DMS 273 (cell line): Measurements from ENCODE around the gene PHKA1.
A peak's percentile ranks its signal among the peaks of the same experiment; 100 is the strongest.
"Not testable (repeated sequence)": the region's sequence is repeated elsewhere in the genome, so short reads cannot be mapped to it uniquely, and the experiment has no call there.

Experiments used
- DNase-seq: peaks from one replicate; lab custom pipeline; 2025; ENCODE audit not compliant: unreplicated experiment; lab: John Stamatoyannopoulos, UW

Gene PHKA1

DNA sequence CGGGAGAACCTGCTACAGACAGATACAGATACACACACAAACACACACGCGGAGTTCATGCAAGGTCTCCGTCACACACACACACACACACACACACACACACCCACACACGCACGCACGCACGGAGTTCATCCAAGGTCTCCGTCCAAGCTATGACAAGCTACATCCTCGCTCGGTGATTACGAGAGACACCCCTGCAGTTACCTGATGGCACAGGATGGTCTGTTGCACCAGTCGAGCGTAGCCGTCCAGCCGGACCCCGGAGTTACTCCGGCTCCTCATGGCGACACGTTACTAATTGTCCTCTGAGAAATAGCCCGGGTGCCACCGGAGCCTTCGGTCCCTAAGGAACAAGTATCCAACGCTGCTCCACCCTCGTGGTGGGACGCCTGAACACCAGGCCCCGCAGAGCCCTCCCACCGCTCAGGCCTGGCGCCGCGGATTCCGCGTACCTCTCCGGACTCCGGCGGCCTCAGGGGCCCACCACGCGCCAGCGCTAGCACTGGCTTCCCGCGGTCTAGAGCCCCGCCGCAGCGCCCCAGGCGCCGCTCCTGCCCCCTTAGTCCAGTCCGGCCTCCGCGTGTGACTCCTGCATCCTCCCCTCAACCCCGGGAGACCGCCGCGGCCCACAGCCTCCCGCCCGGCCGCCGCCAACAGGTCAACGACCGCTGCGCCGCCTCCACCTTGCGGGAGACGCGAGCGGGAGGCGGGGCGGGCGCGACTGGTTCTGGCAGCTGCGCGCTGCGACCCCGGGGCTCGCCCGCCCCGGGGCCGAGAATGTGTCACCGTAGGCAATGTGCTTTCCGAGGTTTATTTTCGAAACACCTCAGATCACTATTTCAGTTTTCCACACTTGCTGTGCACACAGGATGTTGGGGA, at the start of gene PHKA1:
Gene PHKA1, minus strand, starts transcription at position 708 of the 879 bp plus-strand sequence. Its CDS starts 426 bp downstream, at position 282.
- DNase-seq = peak; percentile 80

DNA sequence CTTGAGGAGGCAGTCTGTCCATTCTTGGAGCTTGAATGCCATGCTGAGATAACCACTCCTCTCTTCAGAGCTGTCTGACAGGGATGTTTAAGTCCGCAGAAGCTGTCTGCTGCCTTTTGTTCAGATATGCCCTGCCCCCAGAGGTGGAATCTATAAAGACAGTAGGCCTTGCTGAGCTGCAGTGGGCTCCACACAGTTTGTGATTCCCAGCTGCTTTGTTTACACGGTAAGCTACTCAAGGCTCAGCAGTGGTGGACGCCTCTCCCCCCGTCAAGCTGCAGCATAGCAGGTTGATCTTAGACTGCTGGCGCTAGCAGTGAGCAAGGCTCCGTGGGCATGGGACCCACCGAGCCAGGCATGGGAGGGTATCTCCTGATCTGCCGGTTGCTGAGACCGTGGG, 46.3 kb upstream of the PHKA1 start:
- not testable (repeated sequence) for DNase-seq

DNA sequence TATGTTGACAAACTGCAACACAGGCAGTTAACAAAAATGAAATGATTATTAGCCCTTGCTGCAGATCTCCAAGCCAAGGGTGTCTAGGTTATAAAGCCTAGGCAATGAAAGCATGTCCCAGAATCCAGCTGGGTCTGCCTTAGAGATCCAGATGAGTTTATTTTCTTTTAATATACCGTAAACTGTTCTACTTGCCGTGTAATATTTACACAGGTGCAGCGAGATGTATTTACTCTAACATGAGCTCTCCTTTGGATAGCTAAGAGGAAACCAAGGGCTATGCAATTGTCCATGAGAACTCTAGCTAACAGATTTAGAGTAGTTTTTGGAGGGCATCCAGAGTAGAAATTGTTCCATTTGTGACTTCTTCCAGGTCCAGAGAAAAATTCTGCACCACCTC, 34.4 kb upstream of the PHKA1 start:
- DNase-seq = not testable (repeated sequence)

DNA sequence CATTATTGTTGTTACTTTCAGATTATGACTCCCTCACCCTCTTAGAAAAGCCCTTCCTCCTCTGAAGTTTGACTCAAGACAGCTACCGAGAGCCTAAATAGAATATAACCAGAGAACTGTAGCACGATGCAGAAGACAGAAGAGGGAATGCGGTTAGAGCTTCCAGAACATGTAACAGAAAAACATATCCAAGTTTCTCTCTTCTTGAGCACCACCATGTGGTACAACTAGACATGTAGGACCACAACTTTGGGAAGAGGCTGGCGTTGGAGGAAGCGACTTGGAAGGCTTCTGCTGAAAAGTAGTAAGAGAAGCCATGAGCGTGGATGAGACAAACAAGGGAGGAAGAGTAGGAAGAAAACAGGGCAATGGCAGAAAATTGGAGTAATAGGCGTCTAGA, 31.4 kb upstream of the PHKA1 start:
- not testable (repeated sequence) for DNase-seq

DNA sequence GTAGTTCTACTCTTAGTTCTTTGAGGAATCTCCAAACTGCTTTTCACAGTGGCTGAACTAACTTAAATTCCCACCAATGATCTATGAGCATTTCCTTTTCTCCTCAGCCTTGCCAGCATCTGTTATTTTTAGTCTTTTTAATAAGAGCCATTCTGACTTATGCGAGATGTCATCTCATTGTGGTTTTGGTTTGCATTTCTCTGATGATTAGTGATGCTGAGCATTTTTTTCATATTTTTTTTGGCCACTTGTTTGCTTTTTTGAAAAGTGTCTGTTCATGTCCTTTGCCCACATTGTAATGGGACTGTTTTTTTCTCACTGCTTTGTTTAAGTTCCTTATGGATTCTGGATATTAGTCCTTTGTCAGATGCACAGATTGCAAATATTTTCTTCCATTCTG, 21.5 kb upstream of the PHKA1 start:
- DNase-seq = no peak

DNA sequence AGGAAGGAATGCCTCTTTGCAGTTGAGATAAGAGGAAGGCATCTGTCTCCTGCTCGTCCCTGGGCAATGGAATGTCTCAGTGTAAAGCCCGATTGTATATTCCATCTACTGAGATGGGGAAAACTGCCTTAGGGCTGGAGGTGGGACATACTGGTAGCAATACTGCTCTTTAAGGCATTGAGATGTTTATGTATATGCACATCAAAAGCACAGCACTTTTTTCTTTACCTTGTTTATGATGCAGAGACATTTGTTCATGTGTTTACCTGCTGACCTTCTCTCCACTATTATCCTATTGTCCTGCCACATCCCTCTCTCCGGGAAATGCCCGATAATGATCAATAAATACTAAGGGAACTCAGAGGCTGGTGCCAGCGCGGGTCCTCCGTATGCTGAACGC, 19.5 kb upstream of the PHKA1 start:
- not testable (repeated sequence) for DNase-seq

DNA sequence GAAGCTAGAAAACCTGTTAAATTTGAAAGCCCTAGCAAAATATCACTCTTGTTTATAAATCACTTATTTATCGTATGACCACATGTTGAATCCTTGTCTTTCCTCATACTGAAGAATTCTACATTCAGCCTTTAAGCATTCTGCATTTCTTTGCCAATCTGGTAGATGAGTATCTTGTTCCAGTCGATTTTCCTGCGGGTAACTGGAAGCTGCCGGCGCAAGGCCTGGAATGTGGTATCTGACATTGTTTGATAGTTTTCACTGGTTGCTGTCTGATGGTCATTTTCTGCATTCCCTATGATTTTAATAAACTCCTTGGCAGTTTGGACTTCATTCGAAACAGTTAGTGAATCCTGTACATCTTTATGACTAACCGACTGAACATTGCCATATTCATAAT, 13.7 kb upstream of the PHKA1 start:
- DNase-seq = no peak

DNA sequence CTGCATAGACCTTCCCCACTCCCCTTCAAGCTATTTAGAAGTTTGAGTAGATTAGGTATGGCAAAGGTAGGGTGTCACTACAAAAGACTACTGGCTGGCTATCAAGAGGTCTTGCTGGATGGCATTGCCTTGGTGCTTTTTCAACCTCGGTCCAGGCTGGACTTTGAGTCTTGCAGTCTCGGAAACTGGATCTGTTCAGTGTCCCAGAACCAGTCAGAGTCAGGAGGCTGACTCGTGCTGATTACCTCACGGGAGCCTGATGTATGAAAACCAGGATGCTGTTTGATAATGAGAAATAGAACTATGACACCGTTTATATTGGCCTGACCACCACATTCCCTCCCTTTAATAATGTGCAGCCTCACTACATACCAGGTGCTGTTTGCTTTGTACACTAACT, 2.7 kb upstream of the PHKA1 start:
- no peak for DNase-seq

DNA sequence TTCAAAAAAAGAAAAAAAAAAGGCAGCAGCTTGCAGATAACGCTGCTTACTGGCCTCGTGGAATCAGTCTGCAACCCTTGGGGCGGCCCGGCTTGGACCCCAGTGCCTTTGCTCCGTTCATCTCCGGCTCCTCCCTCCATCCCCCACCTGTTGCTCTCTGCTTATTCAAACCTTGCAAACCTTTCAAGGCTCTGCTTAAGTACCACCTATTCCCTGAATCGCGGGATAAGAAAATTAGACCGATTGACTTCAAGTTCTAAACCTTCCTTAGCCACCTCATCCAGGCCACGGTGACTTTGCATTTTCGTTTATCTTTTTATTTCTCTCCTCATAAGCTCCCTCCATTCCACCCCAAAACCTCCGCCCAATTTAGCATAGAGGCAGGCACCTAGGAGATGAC, 1.4 kb upstream of the PHKA1 start:
- no peak for DNase-seq

DNA sequence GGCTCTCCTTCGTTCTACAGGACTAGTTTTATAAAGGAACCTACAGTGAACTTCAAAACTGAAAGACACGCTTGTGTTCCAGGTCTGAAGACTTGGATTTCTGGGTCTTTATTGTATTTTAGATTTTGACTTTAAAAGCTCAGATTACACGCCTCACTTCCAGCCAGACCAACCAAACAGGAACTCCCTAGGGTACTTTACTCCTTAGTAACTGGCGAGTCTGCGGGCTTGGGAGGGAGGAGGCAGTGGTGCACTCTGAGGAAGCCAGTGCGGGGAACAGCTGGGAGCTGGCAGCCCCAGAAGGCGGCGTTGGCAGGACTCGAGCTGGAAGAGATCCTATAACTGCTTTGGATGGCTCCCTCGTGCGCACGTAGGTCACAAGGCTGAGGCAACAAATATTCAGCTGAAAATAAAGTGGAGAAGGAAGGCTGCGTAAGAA, 391 bp upstream of the PHKA1 start:
- peak; percentile 90 for DNase-seq

DNA sequence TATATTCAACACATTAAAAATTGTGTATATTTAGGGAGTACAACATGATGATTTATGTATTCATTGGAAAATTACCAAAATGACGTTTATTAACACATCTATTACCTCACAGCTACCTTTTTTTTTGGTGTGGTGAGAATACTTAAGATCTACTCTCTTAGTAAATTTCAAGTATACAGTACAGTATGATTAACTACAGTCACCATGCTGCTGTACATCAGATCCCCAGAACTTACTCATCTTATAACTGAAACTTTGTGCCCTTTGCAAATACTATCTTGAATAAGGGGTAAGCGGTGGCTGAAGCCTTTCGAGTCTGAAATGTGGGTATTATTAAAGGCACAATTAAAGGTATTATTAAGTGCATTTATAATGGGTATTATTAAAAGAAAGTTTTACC, 976 bp downstream of the PHKA1 start:
- DNase-seq = peak; percentile 45

DNA sequence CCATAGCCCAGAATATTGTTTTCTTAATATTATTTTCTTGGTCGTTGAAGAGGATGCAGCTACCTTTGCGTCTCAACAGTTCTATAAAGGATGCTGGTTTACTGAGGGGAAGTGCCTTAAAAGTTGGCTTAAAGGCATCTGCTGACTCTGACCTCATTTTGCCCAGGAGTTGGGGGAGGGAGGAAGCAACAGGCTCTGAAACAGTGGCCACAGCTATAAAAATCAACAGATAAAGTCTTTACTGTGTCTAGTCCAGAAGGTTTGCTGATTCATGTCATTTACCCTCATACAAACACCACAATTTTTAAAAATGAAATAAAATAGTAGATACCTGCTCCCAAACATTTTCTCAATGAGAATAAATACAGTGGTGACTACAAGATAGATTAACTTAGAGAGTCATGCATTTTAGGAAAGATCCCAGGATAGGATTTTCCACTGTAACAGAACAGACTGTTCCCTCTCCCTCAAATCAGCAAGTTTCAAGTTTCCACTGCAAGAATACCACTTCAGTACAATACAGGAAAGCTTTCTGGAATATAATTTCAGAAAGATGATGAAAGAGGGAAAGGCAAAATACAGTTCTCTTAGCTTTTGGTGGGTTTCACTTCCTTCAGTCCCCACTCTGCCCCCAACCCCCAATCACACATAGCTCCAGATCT, 1.9 kb downstream of the PHKA1 start:
- DNase-seq = peak; percentile 25

DNA sequence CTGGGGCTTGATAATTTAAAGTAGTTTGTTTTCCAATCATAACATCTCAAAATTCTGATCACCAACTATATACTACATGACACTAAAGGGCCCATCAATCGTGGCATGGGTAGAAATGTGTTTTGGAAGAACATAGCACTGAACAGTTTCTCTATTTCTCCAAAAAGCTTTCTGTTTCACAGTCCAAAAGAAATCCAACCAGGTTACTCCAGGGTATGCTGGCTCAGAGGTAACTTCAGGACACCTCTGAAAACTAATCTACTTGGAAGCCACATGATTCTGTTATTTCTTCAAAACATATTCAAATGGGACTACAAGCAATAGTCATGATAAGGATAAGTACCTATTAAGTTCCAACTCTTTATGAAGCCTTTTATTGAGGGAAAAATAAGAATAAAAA, 8.3 kb downstream of the PHKA1 start:
- DNase-seq = no peak

DNA sequence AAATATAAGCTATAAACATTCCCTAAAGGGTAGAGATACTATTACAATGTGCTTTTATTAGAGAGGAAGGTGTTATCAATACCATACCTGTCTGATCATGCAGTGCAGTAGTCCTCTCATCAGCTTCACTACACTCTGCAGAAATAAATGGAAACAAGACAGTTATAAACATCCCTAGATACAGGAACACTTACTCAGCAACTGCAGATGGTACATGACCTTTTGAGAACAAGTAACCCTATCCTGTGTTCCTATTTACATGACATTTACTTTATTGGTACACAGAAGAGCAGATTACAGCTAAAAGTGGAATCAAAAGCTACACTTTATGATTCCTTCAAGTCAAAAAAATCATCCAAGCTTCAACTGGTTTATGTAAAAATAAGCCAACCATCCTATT, 9.0 kb downstream of the PHKA1 start:
- DNase-seq = no peak

DNA sequence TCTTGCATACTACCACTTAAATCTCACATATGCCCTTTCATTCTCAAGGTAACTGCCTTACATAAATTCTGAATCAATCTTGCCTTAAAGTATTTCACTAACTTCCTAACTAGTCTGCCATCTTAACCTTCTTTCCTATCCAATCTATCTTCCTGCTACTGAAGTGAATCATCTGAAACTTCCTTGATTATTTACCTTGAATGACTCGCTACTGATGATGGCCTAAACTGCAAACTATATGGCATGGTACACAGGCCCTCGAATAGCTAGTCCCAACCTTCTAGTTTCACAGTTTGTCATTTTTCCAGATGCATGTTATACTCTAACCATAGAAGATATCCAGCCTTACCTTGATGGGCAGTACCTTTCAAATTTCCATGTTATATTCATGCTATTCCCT, 19.9 kb downstream of the PHKA1 start:
- DNase-seq = no peak

DNA sequence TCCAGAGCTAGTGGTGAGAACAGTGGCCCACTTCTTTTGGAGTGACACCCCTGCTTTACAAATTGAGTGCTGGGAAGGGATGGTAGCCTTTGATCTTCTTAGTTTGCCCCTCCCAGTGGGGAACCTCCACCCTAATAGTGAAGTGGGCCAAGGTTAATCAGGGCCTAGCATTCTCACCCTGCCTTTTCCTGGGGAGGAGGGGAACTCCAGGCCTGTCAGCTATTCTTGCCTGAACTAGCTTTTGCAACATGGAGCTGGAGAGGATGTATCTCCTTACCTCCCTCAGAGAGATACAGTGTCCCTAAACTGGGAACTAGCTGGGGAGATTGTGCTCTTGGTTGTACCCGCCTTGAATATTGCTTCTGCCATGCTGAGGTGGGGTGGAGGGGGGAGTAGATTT, 20.6 kb downstream of the PHKA1 start:
- no peak for DNase-seq

DNA sequence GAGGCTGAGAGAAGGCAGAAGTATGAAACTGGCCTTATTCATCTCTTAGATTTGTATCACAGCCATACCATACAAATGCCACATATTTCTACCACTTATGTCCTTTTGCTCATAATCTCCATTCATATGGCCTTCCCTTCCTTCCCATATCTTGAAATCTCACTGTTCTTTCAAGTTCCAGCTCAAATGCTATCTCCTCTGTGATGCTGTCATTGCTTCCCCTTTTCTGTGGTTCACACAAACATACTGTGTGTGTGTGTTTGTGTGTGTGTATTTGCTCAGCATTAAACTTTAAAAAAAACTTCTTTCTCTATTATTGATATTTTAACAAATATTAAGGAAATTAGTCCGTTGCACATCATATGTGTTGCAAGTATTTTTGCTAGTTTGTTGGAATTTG, 26.7 kb downstream of the PHKA1 start:
- DNase-seq = no peak

DNA sequence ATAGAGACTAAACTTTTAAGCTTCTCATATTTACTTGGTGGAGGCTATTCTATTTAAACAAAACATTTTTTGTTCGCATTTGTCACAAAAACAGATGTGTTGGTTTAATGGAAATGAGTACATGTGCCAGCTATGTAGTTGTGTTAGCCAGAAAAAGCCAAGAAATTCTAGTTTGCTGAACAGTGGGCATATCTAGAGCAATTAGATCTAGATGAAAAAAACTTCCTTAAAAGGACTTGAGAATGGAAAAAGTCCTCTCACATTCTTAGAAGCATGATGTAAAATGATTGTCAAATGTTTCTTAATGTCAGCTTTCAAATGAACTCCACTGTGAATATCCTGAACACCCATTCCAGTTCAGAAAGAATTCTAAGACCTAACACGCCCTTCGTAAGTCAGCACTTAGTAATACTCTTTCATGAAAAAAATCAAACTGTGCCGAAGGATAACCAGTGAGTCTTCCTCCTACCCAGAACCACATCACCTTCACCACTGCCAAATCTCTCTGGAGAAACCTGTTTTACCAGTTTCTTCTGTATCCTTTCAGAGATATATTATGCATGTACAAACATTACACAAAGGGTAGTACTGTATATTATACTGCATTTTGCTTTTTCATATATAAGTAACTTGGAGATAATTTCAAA, 28.2 kb downstream of the PHKA1 start:
- DNase-seq = no peak

DNA sequence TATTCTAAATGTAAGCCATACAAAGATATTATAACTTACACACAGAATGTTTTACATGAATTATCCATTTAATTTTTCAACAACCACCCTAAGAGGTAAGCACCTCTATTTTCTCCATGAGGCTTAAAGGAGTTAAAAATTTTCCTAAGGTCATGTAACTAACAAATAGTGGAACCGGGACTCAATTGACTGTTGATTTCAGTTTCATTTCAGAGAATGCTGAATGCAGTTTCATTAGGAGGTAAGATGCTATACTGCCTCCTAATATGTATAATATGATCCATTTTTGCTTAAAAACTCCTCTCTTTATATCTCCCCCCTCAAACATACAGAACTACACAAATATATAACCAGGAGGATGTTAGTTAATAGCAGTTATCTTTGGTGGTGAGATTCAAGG, 29.1 kb downstream of the PHKA1 start:
- DNase-seq = no peak

DNA sequence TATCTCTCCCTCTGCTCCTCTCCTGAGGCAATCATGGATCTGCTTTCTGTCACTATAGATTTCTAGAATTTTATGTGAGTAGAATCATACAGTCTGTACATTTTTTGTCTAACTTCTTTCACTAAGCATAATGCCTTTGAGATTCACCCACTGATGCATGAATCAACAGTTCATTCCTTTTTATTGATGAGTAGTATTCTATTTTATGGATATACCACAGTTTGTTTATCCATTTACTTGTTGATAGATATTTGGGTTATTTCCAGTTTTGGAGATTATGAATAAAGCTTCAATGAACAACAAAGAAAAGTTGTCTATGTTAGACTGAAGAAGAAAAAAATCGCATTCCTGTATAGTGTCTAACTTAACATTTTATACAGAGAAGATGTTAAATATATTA, 30.5 kb downstream of the PHKA1 start:
- DNase-seq = no peak

DNA sequence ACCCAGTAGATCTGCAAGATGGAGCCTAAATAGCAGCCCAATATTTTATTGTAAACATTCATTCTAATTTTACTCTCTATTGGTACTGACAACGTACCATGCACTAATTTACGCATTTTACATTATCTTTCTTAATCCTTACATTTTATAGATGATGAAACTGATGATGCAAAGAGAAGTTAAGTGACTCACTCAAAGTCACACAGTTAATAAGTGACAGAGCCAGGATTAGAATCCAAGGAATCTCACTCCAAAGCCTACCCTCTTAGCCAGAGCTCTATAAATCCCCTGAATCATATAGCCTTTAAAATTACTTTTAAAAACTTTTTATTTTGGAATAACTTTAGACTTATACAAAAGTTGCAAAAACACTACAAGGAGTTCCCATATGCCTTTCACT, 37.6 kb downstream of the PHKA1 start:
- no peak for DNase-seq

DNA sequence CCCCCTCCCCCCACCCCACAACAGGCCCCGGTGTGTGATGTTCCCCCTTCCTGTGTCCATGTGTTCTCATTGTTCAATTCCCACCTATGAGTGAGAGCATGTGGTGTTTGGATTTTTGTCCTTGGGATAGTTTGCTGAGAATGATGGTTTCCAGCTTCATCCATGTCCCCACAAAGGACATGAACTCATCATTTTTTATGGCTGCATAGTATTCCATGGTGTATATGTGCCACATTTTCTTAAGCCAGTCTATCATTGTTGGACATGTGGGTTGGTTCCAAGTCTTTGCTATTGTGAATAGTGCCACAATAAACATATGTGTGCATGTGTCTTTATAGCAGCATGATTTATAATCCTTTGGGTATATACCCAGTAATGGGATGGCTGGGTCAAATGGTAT, 40.2 kb downstream of the PHKA1 start:
- not testable (repeated sequence) for DNase-seq
